Psoas muscle (tissue), 8 donors: ENCODE data around the gene TCTN3. TPM values are rescaled to one million over a fixed set of nuclear protein-coding genes. Genes with fewer than 3 reads are reported as not detected.

Experiments used
- ATAC-seq, 4 donors: fragments of 200-7000 bp; cut with Tn5 transposase; one replicate each; pipeline ENCODE4 v1.9.1; 2020; ENCODE audit warnings: moderate library complexity in 3 of 4, mild to moderate bottlenecking in 2 of 4
- DNase-seq, 2 donors: peaks; one replicate each; pipeline ENCODE4 v3.0.0-alpha.2; 2020
- H3K27ac ChIP-seq: fragments of 200-600 bp; one replicate; pipeline ENCODE4 v1.8.0; 2022
- H3K27me3 ChIP-seq, 3 donors: fragments of 200-600 bp in 1 of 3; one replicate each; pipeline versions ENCODE4 v1.6.1 to v1.8.0; 2013 to 2022; ENCODE audit warnings: low read length in 2 of 3, mild to moderate bottlenecking in 2 of 3, moderate library complexity in 1 of 3; ENCODE audit not compliant: insufficient read depth in 3 of 3
- H3K36me3 ChIP-seq, 2 donors: fragments of 200-600 bp in 1 of 2; one replicate each; pipeline versions ENCODE4 v1.6.1 to v1.8.0; 2013 to 2022; ENCODE audit warnings: low read depth in 1 of 2, mild to moderate bottlenecking in 1 of 2, moderate library complexity in 1 of 2; ENCODE audit not compliant: insufficient read depth in 1 of 2
- H3K4me1 ChIP-seq: fragments of 200-600 bp; one replicate; pipeline ENCODE4 v1.8.0; 2022
- H3K4me3 ChIP-seq: fragments of 200-600 bp; one replicate; pipeline ENCODE4 v1.8.0; 2022; ENCODE audit warnings: mild to moderate bottlenecking
- H3K9me3 ChIP-seq: fragments of 200-600 bp; one replicate; pipeline ENCODE4 v1.8.0; 2022
- CTCF ChIP-seq: fragments of 200-600 bp; IDR thresholded peaks from one replicate; pipeline ENCODE4 v1.8.0; 2022; ENCODE audit warnings: antibody characterized with exemption
- WGBS, 3 donors: extraction: QIAGEN DNeasy Blood & Tissue Kit; methylation state at CpG; one replicate each; pipeline versions ENCODE4 v1.1.6 to v1.1.7; 2013; 5-methylcytosine and 5-hydroxymethylcytosine counted together
- intact Hi-C, 2 donors: fragments of 100-400 bp; cut with DNase I; formaldehyde crosslinking; loops; one replicate each; pipeline versions ENCODE4 v1.11.0 to v1.14.2; 2022
- long read RNA-seq, 2 donors: library from polyadenylated mRNA; unstranded; transcript quantifications; one replicate each; pipeline ENCODE4 v2.0.0, GENCODE V29; 2021
- polyA plus RNA-seq, 3 donors: library from polyadenylated mRNA; stranded (reverse); fragments of 200-250 nt; gene quantifications; one replicate each; pipeline ENCODE4 v1.2.3, GENCODE V29; 2013
- total RNA-seq, 4 donors: library from RNA; stranded (reverse); fragmentation: NEBNext Ultra II Directional in 2 of 4; extraction: Animal tissue kit (Norgen Biotek cat#: 25700) in 2 of 4; gene quantifications; one replicate each; pipeline versions ENCODE4 v1.2.1 to v1.2.4, GENCODE V29; 2021 to 2023
- donor health status: healthy with polysubstance abuse.
- donor health status: DM: no; HTN: no; CAD: no; lungs with moderate emphysema.
- donor health status: Bipolar disorder and iron deficiency.
- donor health status: healthy.
- donor health status: DM: yes; HTN: yes; CAD: no.
- donor health status: DM: no; HTN: no; CAD: no.
- donor health status: DM: no; HTN: no; CAD: no.
- donor health status: DM: yes; HTN: yes; CAD: no.

Gene TCTN3
- total RNA-seq (10 to 100 TPM in 1 of 4 donors, 1 to 10 TPM in 3; 6.0 to 10.2 (median 9.3) TPM), polyA plus RNA-seq (10 to 100 TPM in 2 of 3 donors, 1 to 10 TPM in 1; 7.5 to 14.2 (median 10.4) TPM)
- long read RNA-seq, donor 1, partial matches to known transcripts: 0 of 4 reads
- long read RNA-seq, donor 1, other reads (novel, unspliced or antisense): 1 of 4 reads
- long read RNA-seq, donor 2, partial matches to known transcripts: 2 of 8 reads
- long read RNA-seq, donor 2, other reads (novel, unspliced or antisense): 4 of 8 reads

- intact Hi-C loops: loop anchor here (2.0 to 10.0 kb wide), 3 partner anchors 147 to 441 kb away; partner anchors contain the start of gene ZNF518A (in 1 of the 2)
- DNase-seq: peak; percentile 95 to 97
- H3K27me3 ChIP-seq: no peaks in the 10 kb centered on the region
- peak; percentile 99 for TF ChIP-seq CTCF
- WGBS, 3 donors: 0 to 1% (median 0%) methylated on average over 44 to 53 of the region's 53 CpGs
- peak; percentile 100 for ATAC-seq
- H3K9me3 ChIP-seq: no peaks in the 10 kb centered on the region
- H3K27ac ChIP-seq: peak within 1 kb of the TSS; percentile 68
- H3K36me3 ChIP-seq: peaks cover 5 to 36% of the 10 kb centered on the region in 2 donors
- H3K4me3 ChIP-seq: peak within 1 kb of the TSS; percentile 77
- H3K4me1 ChIP-seq: peaks cover 11% of the 10 kb centered on the region
These were observed at the start of gene TCTN3 for GRCh38 chr10:95693668-95694534. TSS of gene TCTN3 (minus strand) at chr10:95693927. CDS start at chr10:95693899, 28 bp downstream.

DNA sequence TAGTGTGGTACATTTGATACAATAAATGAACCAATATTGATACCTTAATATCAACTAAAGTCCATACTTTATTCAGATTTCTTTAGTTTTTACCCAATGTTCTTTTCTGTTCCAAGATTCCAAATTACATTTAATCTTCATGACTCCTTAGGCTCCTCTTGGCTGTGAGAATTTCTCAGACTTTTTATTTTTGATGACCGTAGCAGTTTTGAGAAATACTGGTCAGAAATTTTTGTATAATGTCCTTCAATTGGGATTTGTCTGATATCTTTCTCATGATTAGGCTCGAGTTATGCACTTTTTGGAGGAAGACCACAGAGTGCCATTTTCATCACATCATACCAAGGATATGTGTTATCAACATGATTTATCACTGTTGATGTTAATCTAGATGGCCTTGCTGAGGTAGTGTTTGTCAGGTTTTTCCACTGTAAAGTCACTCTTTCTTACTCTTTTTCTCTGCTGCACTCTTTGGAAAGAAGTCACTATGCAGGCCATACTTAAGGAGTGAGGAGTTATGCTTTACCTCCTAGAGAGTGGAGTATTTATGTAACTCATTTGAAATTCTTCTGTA is 49.3 kb upstream of the TCTN3 start:
- Histone ChIP-seq H3K4me1 (no peaks in the 10 kb centered on the region), H3K36me3 (no peaks in the 10 kb centered on the region), H3K27me3 (no peaks in the 10 kb centered on the region), H3K9me3 (no peaks in the 10 kb centered on the region), H3K27ac (no peak overlapping the region), H3K4me3 (no peak overlapping the region)
- 58 to 71% (median 60%) methylated on average over 2 of the region's 2 CpGs for WGBS, 3 donors
- ATAC-seq (no peak), DNase-seq (no peak)
- no peak for TF ChIP-seq CTCF
- intact Hi-C loops: no loop called here

GRCh38 chr10:95742485-95742884 is 48.8 kb upstream of the TCTN3 start:
- intact Hi-C loops: no loop called here
- DNase-seq (no peak), ATAC-seq (peak in 1 of 4 donors; percentile 33)
- no peak for TF ChIP-seq CTCF
- no peaks in the 10 kb centered on the region for H3K36me3 ChIP-seq
- H3K27ac ChIP-seq: no peak overlapping the region
- H3K4me1 ChIP-seq: no peaks in the 10 kb centered on the region
- no peaks in the 10 kb centered on the region for H3K27me3 ChIP-seq
- no peak overlapping the region for H3K4me3 ChIP-seq
- no peaks in the 10 kb centered on the region for H3K9me3 ChIP-seq
- WGBS, 3 donors: 10 to 16% (median 13%) methylated on average over 3 of the region's 3 CpGs

- no peak for TF ChIP-seq CTCF
- Histone ChIP-seq H3K4me3 (no peak overlapping the region), H3K9me3 (no peaks in the 10 kb centered on the region), H3K27me3 (no peaks in the 10 kb centered on the region), H3K4me1 (no peaks in the 10 kb centered on the region), H3K27ac (no peak overlapping the region), H3K36me3 (no peaks in the 10 kb centered on the region)
- intact Hi-C loops: no loop called here
- ATAC-seq: peak in 3 of 4 donors; percentile 44 to 63 (median 62)
- WGBS, 3 donors: 20 to 25% (median 23%) methylated on average over 6 of the region's 6 CpGs
- DNase-seq: no peak
These were observed 48.2 kb upstream of the TCTN3 start for GRCh38 chr10:95741807-95742467.
